Smooth muscle cell (in vitro differentiated cells): ENCODE results near the gene NDUFB10. TPM values are rescaled to one million over a fixed set of nuclear protein-coding genes. Genes with fewer than 3 reads are reported as not detected.
A peak's percentile ranks its signal among the peaks of the same experiment; 100 is the strongest.

Source experiments
- DNase-seq: peaks from one replicate; lab custom pipeline; 2025; ENCODE audit not compliant: unreplicated experiment; lab: John Stamatoyannopoulos, UW
- H2AFZ ChIP-seq: fragments of 200-600 bp; sonication (generic); 2 replicates; pipeline ENCODE4 v1.6.0; 2016; ENCODE audit warnings: antibody characterized with exemption, low read depth, mild to moderate bottlenecking
- H3F3A ChIP-seq: fragments of 200-600 bp; sonication (generic); 2 replicates; pipeline ENCODE4 v1.6.0; 2017; ENCODE audit warnings: antibody characterized with exemption, low read depth
- H3K27ac ChIP-seq: fragments of 200-600 bp; sonication (generic); 2 replicates; pipeline ENCODE4 v1.5.1; 2016; ENCODE audit warnings: low read depth, mild to moderate bottlenecking
- H3K27me3 ChIP-seq: fragments of 200-600 bp; sonication (generic); 2 replicates; pipeline ENCODE4 v1.6.1; 2016; ENCODE audit warnings: low read depth, mild to moderate bottlenecking
- H3K36me3 ChIP-seq: fragments of 200-600 bp; sonication (generic); 2 replicates; pipeline ENCODE4 v1.5.1; 2016; ENCODE audit warnings: low read depth
- H3K4me1 ChIP-seq: fragments of 200-600 bp; sonication (generic); 2 replicates; pipeline ENCODE4 v1.5.1; 2016; ENCODE audit warnings: low read depth
- H3K4me2 ChIP-seq: fragments of 200-600 bp; sonication (generic); 2 replicates; pipeline ENCODE4 v1.6.0; 2016; ENCODE audit warnings: mild to moderate bottlenecking
- H3K4me3 ChIP-seq: fragments of 200-600 bp; sonication (generic); 2 replicates; pipeline ENCODE4 v1.5.1; 2016; ENCODE audit warnings: mild to moderate bottlenecking
- H3K79me2 ChIP-seq: fragments of 200-600 bp; sonication (generic); 2 replicates; pipeline ENCODE4 v1.6.0; 2016; ENCODE audit warnings: low read depth, mild to moderate bottlenecking
- H3K9ac ChIP-seq: fragments of 200-600 bp; sonication (generic); 2 replicates; pipeline ENCODE4 v1.6.0; 2016; ENCODE audit warnings: low read depth
- H3K9me3 ChIP-seq: fragments of 200-600 bp; sonication (generic); replicated peaks from 2 replicates; pipeline ENCODE4 v1.5.1; 2016; ENCODE audit warnings: low read depth
- H4K20me1 ChIP-seq: fragments of 200-600 bp; sonication (generic); 2 replicates; pipeline ENCODE4 v1.6.0; 2016; ENCODE audit warnings: low read depth
- WGBS: methylation state at CpG from one replicate; pipeline ENCODE4 v1.1.7; 2016; ENCODE audit warnings: low lambda C conversion rate; 5-methylcytosine and 5-hydroxymethylcytosine counted together
- polyA plus RNA-seq: library from polyadenylated mRNA; unstranded; fragments of >200 nt; fragmentation: Nextera tagmentation; extraction: Ambion mirVana; gene quantifications from 2 replicates; pipeline ENCODE4 v1.2.1, GENCODE V29; 2016
- total RNA-seq: library from RNA; depleted of rRNA; stranded (reverse); fragments of >200 nt; gene quantifications from 2 replicates; pipeline ENCODE4 v1.2.3, GENCODE V29; 2014
- TF ChIP-seq, protein P1 (sequence below): fragments of 200-600 bp; sonication (generic); IDR thresholded peaks from 2 replicates; pipeline ENCODE4 v1.5.1; 2017; ENCODE audit warnings: borderline replicate concordance, mild to moderate bottlenecking, antibody characterized with exemption; ENCODE audit not compliant: insufficient read depth, poor library complexity, severe bottlenecking

The NDUFB10 gene
- total and polyA plus RNA-seq, 2 experiments from 2014 or later: 176 to 295 TPM

DNA sequence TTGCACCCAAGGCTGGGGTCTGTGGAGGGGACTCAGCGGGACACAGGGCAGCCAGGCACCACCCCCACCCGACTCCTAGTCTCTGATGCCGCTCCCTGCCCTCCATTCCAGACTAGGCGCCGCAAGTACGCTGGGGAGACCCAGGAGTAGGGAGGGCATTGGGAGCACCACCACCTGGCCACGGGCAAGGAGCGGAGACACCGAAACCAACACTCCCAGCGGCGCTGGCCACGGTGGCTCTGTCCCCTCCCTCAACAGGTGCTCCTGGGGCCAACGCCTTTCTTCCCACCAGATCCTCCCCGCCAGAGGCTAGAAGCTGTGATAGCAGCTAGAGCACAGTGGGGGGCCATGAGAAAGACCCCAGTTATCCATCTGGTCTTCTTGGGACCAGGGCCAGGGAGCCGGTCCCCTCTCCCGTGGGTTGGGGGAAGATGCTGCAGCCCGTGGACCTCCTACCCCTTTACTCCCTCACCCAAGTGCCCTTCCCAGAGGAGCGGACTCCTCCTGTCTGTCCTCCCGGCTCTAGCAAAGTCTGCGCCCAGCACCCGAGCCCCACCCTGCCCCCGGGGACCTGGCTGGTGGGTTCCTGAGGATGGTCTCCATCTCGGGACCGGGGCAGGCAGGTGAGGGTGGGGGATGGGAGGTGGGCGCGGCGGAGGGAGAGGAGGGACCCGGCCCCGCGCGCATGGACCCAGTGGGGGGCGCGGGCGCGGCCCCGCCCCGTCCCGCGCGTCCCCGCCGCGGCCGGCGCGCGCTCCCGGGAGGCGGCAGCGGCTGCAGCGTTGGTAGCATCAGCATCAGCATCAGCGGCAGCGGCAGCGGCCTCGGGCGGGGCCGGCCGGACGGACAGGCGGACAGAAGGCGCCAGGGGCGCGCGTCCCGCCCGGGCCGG is 30.1 kb downstream of the NDUFB10 start, which contains the start of gene SYNGR3:
SYNGR3 (plus strand) TSS at position 762 of the 892 bp plus-strand sequence. CDS start 133 bp downstream, outside the sequence.
- Histone ChIP-seq H4K20me1 (no peaks in the 10 kb centered on the region), H3K4me2 (peak within 1 kb of the TSS; percentile 82), H3K36me3 (no peaks in the 10 kb centered on the region), H2AFZ (no peak within 1 kb of the TSS), H3K4me1 (peaks cover 18% of the 10 kb centered on the region), H3K79me2 (no peaks in the 10 kb centered on the region), H3F3A (peaks cover 14% of the 10 kb centered on the region), H3K27ac (no peak within 1 kb of the TSS), H3K4me3 (peak within 1 kb of the TSS; percentile 46), H3K9ac (no peak within 1 kb of the TSS), H3K27me3 (peaks cover 39% of the 10 kb centered on the region), H3K9me3 (no peaks in the 10 kb centered on the region)
- DNase-seq: no peak
- WGBS: 13% methylated on average over 37 of the region's 67 CpGs
- TF ChIP-seq, protein P1, sequence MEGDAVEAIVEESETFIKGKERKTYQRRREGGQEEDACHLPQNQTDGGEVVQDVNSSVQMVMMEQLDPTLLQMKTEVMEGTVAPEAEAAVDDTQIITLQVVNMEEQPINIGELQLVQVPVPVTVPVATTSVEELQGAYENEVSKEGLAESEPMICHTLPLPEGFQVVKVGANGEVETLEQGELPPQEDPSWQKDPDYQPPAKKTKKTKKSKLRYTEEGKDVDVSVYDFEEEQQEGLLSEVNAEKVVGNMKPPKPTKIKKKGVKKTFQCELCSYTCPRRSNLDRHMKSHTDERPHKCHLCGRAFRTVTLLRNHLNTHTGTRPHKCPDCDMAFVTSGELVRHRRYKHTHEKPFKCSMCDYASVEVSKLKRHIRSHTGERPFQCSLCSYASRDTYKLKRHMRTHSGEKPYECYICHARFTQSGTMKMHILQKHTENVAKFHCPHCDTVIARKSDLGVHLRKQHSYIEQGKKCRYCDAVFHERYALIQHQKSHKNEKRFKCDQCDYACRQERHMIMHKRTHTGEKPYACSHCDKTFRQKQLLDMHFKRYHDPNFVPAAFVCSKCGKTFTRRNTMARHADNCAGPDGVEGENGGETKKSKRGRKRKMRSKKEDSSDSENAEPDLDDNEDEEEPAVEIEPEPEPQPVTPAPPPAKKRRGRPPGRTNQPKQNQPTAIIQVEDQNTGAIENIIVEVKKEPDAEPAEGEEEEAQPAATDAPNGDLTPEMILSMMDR: no peak

DNA sequence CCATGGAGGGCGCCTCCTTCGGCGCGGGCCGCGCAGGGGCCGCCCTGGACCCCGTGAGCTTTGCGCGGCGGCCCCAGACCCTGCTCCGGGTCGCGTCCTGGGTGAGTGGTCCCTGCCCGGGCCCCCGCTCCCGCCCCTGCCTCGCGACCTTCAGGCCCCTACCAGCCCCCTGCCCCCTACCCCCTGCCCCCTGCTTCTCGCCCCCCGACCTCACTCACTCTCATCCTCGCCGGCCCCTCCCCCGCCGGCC is 30.7 kb downstream of the NDUFB10 start:
- Histone ChIP-seq H3K9ac (no peak overlapping the region), H3F3A (peaks cover 8% of the 10 kb centered on the region), H3K4me2 (peak overlapping the region; percentile 82), H3K4me1 (peaks cover 13% of the 10 kb centered on the region), H3K4me3 (peak overlapping the region; percentile 46), H3K9me3 (no peaks in the 10 kb centered on the region), H3K27ac (no peak overlapping the region), H4K20me1 (no peaks in the 10 kb centered on the region), H2AFZ (no peak overlapping the region), H3K36me3 (no peaks in the 10 kb centered on the region), H3K79me2 (no peaks in the 10 kb centered on the region), H3K27me3 (peaks cover 39% of the 10 kb centered on the region)
- no peak for DNase-seq
- TF ChIP-seq, protein P1: no peak
- WGBS: 0% methylated on average over 4 of the region's 25 CpGs

DNA sequence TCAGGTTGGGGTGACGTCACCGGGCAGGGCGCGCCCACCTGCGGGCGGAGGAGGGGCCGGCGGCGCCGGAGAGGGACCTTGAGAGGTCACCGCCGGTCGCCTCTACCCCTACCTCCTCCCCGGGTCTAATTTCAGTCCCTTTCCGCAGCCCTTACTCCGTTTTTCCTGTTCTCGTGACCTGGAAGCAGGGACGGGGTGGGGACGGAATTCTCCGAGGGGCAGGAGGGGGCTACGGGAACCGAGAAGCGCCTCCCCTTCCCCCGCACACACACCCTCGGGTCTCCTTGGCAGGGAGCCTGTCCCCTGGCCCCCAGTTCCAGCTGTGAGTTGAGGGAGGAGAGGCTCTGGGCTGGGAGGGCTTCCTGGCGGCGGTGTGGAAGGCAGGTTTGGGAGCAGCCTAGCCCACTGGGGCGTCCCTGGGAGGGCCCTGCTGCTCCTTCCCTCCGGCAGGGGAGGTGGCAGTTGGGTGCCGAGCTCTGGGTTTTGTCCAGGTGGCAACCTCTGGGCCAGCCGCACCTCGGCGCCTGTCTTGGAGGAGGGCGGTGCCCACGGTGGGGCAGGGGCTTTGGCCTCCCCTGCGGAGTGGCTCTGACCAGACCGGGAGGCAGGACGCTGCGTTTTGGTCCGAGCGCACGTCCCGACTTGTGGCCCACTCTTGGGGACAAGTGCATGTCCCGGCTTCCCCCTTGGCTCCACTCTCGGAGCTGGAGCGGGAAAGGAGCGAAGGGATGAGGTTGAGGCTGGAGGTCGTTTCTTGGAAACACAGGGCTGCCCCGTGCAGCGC is 31.2 kb downstream of the NDUFB10 start:
- H3F3A ChIP-seq: peaks cover 13% of the 10 kb centered on the region
- no peaks in the 10 kb centered on the region for H3K36me3 ChIP-seq
- DNase-seq: no peak
- 6% methylated on average over 45 of the region's 50 CpGs for WGBS
- peaks cover 39% of the 10 kb centered on the region for H3K27me3 ChIP-seq
- no peak overlapping the region for H3K27ac ChIP-seq
- no peaks in the 10 kb centered on the region for H4K20me1 ChIP-seq
- no peaks in the 10 kb centered on the region for H3K79me2 ChIP-seq
- H3K4me2 ChIP-seq: peak overlapping the region; percentile 82
- H2AFZ ChIP-seq: no peak overlapping the region
- H3K9me3 ChIP-seq: no peaks in the 10 kb centered on the region
- peak overlapping the region; percentile 46 for H3K4me3 ChIP-seq
- H3K4me1 ChIP-seq: peaks cover 10% of the 10 kb centered on the region
- TF ChIP-seq, protein P1: no peak
- H3K9ac ChIP-seq: no peak overlapping the region
